Measurements from ENCODE around the gene EHMT1.
A peak's percentile ranks its signal among the peaks of the same experiment; 100 is the strongest.

The EHMT1 gene

GRCh38 chr9:137581361-137582285 is 37.2 kb upstream of the EHMT1 start:
- Histone ChIP-seq H3K27ac (ENCODE audit: low read depth, low read length) (no peak overlapping the region), H3K4me3 (ENCODE audit: low read length) (no peak overlapping the region), H3K27me3 (ENCODE audit: insufficient read depth, low read length) (no peaks in the 10 kb centered on the region), H3K36me3 (ENCODE audit: insufficient read depth, low read length) (peaks cover 61% of the 10 kb centered on the region), H3K9ac (ENCODE audit: low read depth, low read length) (no peak overlapping the region), H3K4me1 (ENCODE audit: insufficient read depth, low read length) (peaks cover 11% of the 10 kb centered on the region), H3K9me3 (ENCODE audit: insufficient read depth, low read depth, low read length) (no peaks in the 10 kb centered on the region)
- 93% methylated on average over 22 of the region's 22 CpGs for WGBS

- WGBS = 90% methylated on average over 20 of the region's 20 CpGs
- Histone ChIP-seq H3K9me3 (ENCODE audit: insufficient read depth, low read depth, low read length) (no peaks in the 10 kb centered on the region), H3K27me3 (ENCODE audit: insufficient read depth, low read length) (no peaks in the 10 kb centered on the region), H3K4me1 (ENCODE audit: insufficient read depth, low read length) (peaks cover 8% of the 10 kb centered on the region), H3K27ac (ENCODE audit: low read depth, low read length) (no peak overlapping the region), H3K4me3 (ENCODE audit: low read length) (no peak overlapping the region), H3K9ac (ENCODE audit: low read depth, low read length) (no peak overlapping the region), H3K36me3 (ENCODE audit: insufficient read depth, low read length) (peaks cover 62% of the 10 kb centered on the region)
These were observed 36.4 kb upstream of the EHMT1 start for GRCh38 chr9:137582286-137582860.

- no peaks in the 10 kb centered on the region for H3K27me3 ChIP-seq (ENCODE audit: insufficient read depth, low read length)
- 90% methylated on average over 14 of the region's 14 CpGs for WGBS
- no peak overlapping the region for H3K27ac ChIP-seq (ENCODE audit: low read depth, low read length)
- H3K4me1 ChIP-seq (ENCODE audit: insufficient read depth, low read length) = peaks cover 5% of the 10 kb centered on the region; the same call in 1 of the 2 replicates
- H3K9me3 ChIP-seq (ENCODE audit: insufficient read depth, low read depth, low read length) = no peaks in the 10 kb centered on the region
- peaks cover 72% of the 10 kb centered on the region for H3K36me3 ChIP-seq (ENCODE audit: insufficient read depth, low read length)
- H3K4me3 ChIP-seq (ENCODE audit: low read length) = no peak overlapping the region
- H3K9ac ChIP-seq (ENCODE audit: low read depth, low read length) = no peak overlapping the region
These were observed 35.5 kb upstream of the EHMT1 start for GRCh38 chr9:137583347-137583746.

- no peaks in the 10 kb centered on the region for H3K27me3 ChIP-seq (ENCODE audit: insufficient read depth, low read length)
- no peaks in the 10 kb centered on the region for H3K9me3 ChIP-seq (ENCODE audit: insufficient read depth, low read depth, low read length)
- 95% methylated on average over 8 of the region's 8 CpGs for WGBS
- H3K4me1 ChIP-seq (ENCODE audit: insufficient read depth, low read length) = peaks cover 5% of the 10 kb centered on the region; the same call in 1 of the 2 replicates
- H3K36me3 ChIP-seq (ENCODE audit: insufficient read depth, low read length) = peaks cover 78% of the 10 kb centered on the region
- no peak overlapping the region for H3K9ac ChIP-seq (ENCODE audit: low read depth, low read length)
- H3K4me3 ChIP-seq (ENCODE audit: low read length) = no peak overlapping the region
- no peak overlapping the region for H3K27ac ChIP-seq (ENCODE audit: low read depth, low read length)
These were observed 34.8 kb upstream of the EHMT1 start for GRCh38 chr9:137583957-137584356.

- H3K36me3 ChIP-seq (ENCODE audit: insufficient read depth, low read length) = peaks cover 68% of the 10 kb centered on the region
- no peak overlapping the region for H3K4me3 ChIP-seq (ENCODE audit: low read length)
- H3K9me3 ChIP-seq (ENCODE audit: insufficient read depth, low read depth, low read length) = no peaks in the 10 kb centered on the region
- H3K4me1 ChIP-seq (ENCODE audit: insufficient read depth, low read length) = no peaks in the 10 kb centered on the region
- H3K27me3 ChIP-seq (ENCODE audit: insufficient read depth, low read length) = no peaks in the 10 kb centered on the region; the same call in 1 of the 2 replicates
- H3K27ac ChIP-seq (ENCODE audit: low read depth, low read length) = no peak overlapping the region
- no peak overlapping the region for H3K9ac ChIP-seq (ENCODE audit: low read depth, low read length)
- 96% methylated on average over 14 of the region's 14 CpGs for WGBS
These were observed 32.0 kb upstream of the EHMT1 start for GRCh38 chr9:137586854-137587253.

GRCh38 chr9:137588311-137588710 is 30.5 kb upstream of the EHMT1 start:
- Histone ChIP-seq H3K36me3 (ENCODE audit: insufficient read depth, low read length) (peaks cover 53% of the 10 kb centered on the region), H3K4me1 (ENCODE audit: insufficient read depth, low read length) (no peaks in the 10 kb centered on the region), H3K9ac (ENCODE audit: low read depth, low read length) (peak overlapping the region; percentile 87; the same call in 1 of the 2 replicates), H3K27ac (ENCODE audit: low read depth, low read length) (no peak overlapping the region), H3K9me3 (ENCODE audit: insufficient read depth, low read depth, low read length) (no peaks in the 10 kb centered on the region), H3K27me3 (ENCODE audit: insufficient read depth, low read length) (no peaks in the 10 kb centered on the region; the same call in 1 of the 2 replicates), H3K4me3 (ENCODE audit: low read length) (0 out of 2 replicates have a peak overlapping the region, but pooled peaks have one; percentile 79)
- WGBS = 90% methylated on average over 13 of the region's 13 CpGs

- 96% methylated on average over 6 of the region's 6 CpGs for WGBS
- Histone ChIP-seq H3K36me3 (ENCODE audit: insufficient read depth, low read length) (peaks cover 48% of the 10 kb centered on the region), H3K9ac (ENCODE audit: low read depth, low read length) (peak overlapping the region; percentile 87)
These were observed 29.9 kb upstream of the EHMT1 start for GRCh38 chr9:137588891-137589290.

GRCh38 chr9:137589441-137590122 is 29.2 kb upstream of the EHMT1 start:
- H3K9me3 ChIP-seq (ENCODE audit: insufficient read depth, low read depth, low read length) = no peaks in the 10 kb centered on the region
- H3K27ac ChIP-seq (ENCODE audit: low read depth, low read length) = no peak overlapping the region
- H3K27me3 ChIP-seq (ENCODE audit: insufficient read depth, low read length) = no peaks in the 10 kb centered on the region; the same call in 1 of the 2 replicates
- peak overlapping the region; percentile 79 for H3K4me3 ChIP-seq (ENCODE audit: low read length)
- H3K4me1 ChIP-seq (ENCODE audit: insufficient read depth, low read length) = no peaks in the 10 kb centered on the region
- WGBS = 11% methylated on average over 58 of the region's 58 CpGs
- H3K36me3 ChIP-seq (ENCODE audit: insufficient read depth, low read length) = peaks cover 41% of the 10 kb centered on the region
- peak overlapping the region; percentile 87 for H3K9ac ChIP-seq (ENCODE audit: low read depth, low read length)

More at GRCh38 chr9:137588891-137589290, 29.9 kb upstream of the EHMT1 start:
- peak overlapping the region; percentile 79 for H3K4me3 ChIP-seq (ENCODE audit: low read length)
- H3K4me1 ChIP-seq (ENCODE audit: insufficient read depth, low read length) = no peaks in the 10 kb centered on the region
- no peaks in the 10 kb centered on the region; the same call in 1 of the 2 replicates for H3K27me3 ChIP-seq (ENCODE audit: insufficient read depth, low read length)
- no peak overlapping the region for H3K27ac ChIP-seq (ENCODE audit: low read depth, low read length)
- H3K9me3 ChIP-seq (ENCODE audit: insufficient read depth, low read depth, low read length) = no peaks in the 10 kb centered on the region

GRCh38 chr9:137590123-137590468 is 28.7 kb upstream of the EHMT1 start:
- H3K4me3 ChIP-seq (ENCODE audit: low read length) = peak overlapping the region; percentile 79
- H3K9me3 ChIP-seq (ENCODE audit: insufficient read depth, low read depth, low read length) = no peaks in the 10 kb centered on the region
- H3K27me3 ChIP-seq (ENCODE audit: insufficient read depth, low read length) = no peaks in the 10 kb centered on the region; the same call in 1 of the 2 replicates
- peak overlapping the region; percentile 87 for H3K9ac ChIP-seq (ENCODE audit: low read depth, low read length)
- WGBS = under 1% methylated on average over 61 of the region's 61 CpGs
- H3K4me1 ChIP-seq (ENCODE audit: insufficient read depth, low read length) = no peaks in the 10 kb centered on the region
- no peak overlapping the region for H3K27ac ChIP-seq (ENCODE audit: low read depth, low read length)
- H3K36me3 ChIP-seq (ENCODE audit: insufficient read depth, low read length) = peaks cover 37% of the 10 kb centered on the region

GRCh38 chr9:137590469-137591383 is 28.1 kb upstream of the EHMT1 start, which contains the start of gene ZMYND19:
ZMYND19 (minus strand) TSS chr9:137590512; CDS start chr9:137590263, 249 bp downstream.
- Histone ChIP-seq H3K9ac (ENCODE audit: low read depth, low read length) (peak within 1 kb of the TSS; percentile 87), H3K4me3 (ENCODE audit: low read length) (peak within 1 kb of the TSS; percentile 93), H3K27ac (ENCODE audit: low read depth, low read length) (0 out of 2 replicates have a peak within 1 kb of the TSS, but pooled peaks have one; percentile 18), H3K36me3 (ENCODE audit: insufficient read depth, low read length) (peaks cover 33% of the 10 kb centered on the region), H3K4me1 (ENCODE audit: insufficient read depth, low read length) (no peaks in the 10 kb centered on the region), H3K9me3 (ENCODE audit: insufficient read depth, low read depth, low read length) (no peaks in the 10 kb centered on the region), H3K27me3 (ENCODE audit: insufficient read depth, low read length) (no peaks in the 10 kb centered on the region; the same call in 1 of the 2 replicates)
- 1% methylated on average over 113 of the region's 113 CpGs for WGBS
